A673 (cell line): Measurements from ENCODE around the gene AGRN. TPM values are rescaled to one million over a fixed set of nuclear protein-coding genes. Genes with fewer than 3 reads are reported as not detected.
"Not testable (repeated sequence)": the region's sequence is repeated elsewhere in the genome, so short reads cannot be mapped to it uniquely, and the experiment has no call there.

Experiments
- BruUV-seq: library from RNA; stranded (reverse); fragments of 400-500 nt; replicated peaks from 2 replicates; lab custom pipeline; 2021; lab: Mats Ljungman, UMichigan
- CTCF ChIA-PET: fragments of 300-600 bp; sonication (Branson Sonifier 250); formaldehyde crosslinking; loops from one replicate; lab custom pipeline; 2022; ENCODE audit warnings: antibody characterized with exemption; lab: Charles Lee
- POLR2A ChIA-PET: fragments of 300-600 bp; sonication (Branson Sonifier 250); formaldehyde crosslinking; loops from one replicate; lab custom pipeline; 2022; ENCODE audit warnings: antibody characterized with exemption; ENCODE audit not compliant: low non-redundant PET; lab: Charles Lee
- DNase-seq: peaks from one replicate; pipeline ENCODE4 v3.0.0-alpha.2; 2015; ENCODE audit warnings: low spot score
- H3K27ac ChIP-seq: fragments of 200-600 bp; sonication (generic); 2 replicates; pipeline ENCODE4 v1.5.1; 2016; ENCODE audit warnings: mixed run types, low read depth, mild to moderate bottlenecking, mixed read lengths, antibody characterized with exemption, low read length; ENCODE audit not compliant: poor library complexity, severe bottlenecking
- H3K27me3 ChIP-seq: fragments of 200-600 bp; sonication (generic); replicated peaks from 2 replicates; pipeline ENCODE4 v1.6.1; 2017; ENCODE audit warnings: mixed run types, low read depth, mild to moderate bottlenecking, mixed read lengths, antibody characterized with exemption, low read length; ENCODE audit not compliant: insufficient read depth, poor library complexity
- H3K36me3 ChIP-seq: fragments of 200-600 bp; sonication (generic); 2 replicates; pipeline ENCODE4 v1.6.1; 2016; ENCODE audit warnings: mixed run types, mild to moderate bottlenecking, mixed read lengths, antibody characterized with exemption, low read length; ENCODE audit not compliant: insufficient read depth, poor library complexity, severe bottlenecking
- H3K4me1 ChIP-seq: fragments of 200-600 bp; sonication (generic); 2 replicates; pipeline ENCODE4 v1.6.1; 2017; ENCODE audit warnings: mixed run types, mild to moderate bottlenecking, mixed read lengths, antibody characterized with exemption, low read length; ENCODE audit not compliant: insufficient read depth, poor library complexity, severe bottlenecking
- H3K4me3 ChIP-seq: fragments of 200-600 bp; sonication (generic); 2 replicates; pipeline ENCODE4 v1.5.1; 2016; ENCODE audit warnings: low read depth, mixed run types, mild to moderate bottlenecking, mixed read lengths, low read length; ENCODE audit not compliant: poor library complexity, severe bottlenecking
- H3K9me3 ChIP-seq: fragments of 200-600 bp; sonication (generic); 2 replicates; pipeline ENCODE4 v1.6.1; 2016; ENCODE audit warnings: mixed run types, low read depth, mild to moderate bottlenecking, mixed read lengths, antibody characterized with exemption, low read length; ENCODE audit not compliant: poor library complexity, severe bottlenecking
- EZH2 ChIP-seq: fragments of 200-600 bp; sonication (generic); IDR thresholded peaks from 2 replicates; pipeline ENCODE4 v1.6.1; 2017; ENCODE audit warnings: borderline replicate concordance, low read depth, mild to moderate bottlenecking, mixed read lengths, antibody characterized with exemption, low read length; ENCODE audit not compliant: poor library complexity, severe bottlenecking
- intact Hi-C: fragments of 100-400 bp; cut with micrococcal nuclease; formaldehyde crosslinking; loops from one replicate; pipeline ENCODE4 v1.10.0; 2022; ENCODE audit not compliant: unreplicated experiment
- total RNA-seq: library from RNA; stranded (reverse); gene quantifications from 2 replicates; pipeline ENCODE4 v1.2.3, GENCODE V29; 2021
- TF ChIP-seq, protein P1 (sequence below): fragments of 300-800, 200-600 bp; sonication (generic); conservative IDR thresholded peaks from 2 replicates; pipeline ENCODE4 v1.5.1; 2017; ENCODE audit warnings: low read depth, mild to moderate bottlenecking, antibody characterized with exemption, low read length, moderate library complexity, mixed read lengths

AGRN gene
- total RNA-seq, 1 experiment from 2014 or later, result 151 TPM

DNA sequence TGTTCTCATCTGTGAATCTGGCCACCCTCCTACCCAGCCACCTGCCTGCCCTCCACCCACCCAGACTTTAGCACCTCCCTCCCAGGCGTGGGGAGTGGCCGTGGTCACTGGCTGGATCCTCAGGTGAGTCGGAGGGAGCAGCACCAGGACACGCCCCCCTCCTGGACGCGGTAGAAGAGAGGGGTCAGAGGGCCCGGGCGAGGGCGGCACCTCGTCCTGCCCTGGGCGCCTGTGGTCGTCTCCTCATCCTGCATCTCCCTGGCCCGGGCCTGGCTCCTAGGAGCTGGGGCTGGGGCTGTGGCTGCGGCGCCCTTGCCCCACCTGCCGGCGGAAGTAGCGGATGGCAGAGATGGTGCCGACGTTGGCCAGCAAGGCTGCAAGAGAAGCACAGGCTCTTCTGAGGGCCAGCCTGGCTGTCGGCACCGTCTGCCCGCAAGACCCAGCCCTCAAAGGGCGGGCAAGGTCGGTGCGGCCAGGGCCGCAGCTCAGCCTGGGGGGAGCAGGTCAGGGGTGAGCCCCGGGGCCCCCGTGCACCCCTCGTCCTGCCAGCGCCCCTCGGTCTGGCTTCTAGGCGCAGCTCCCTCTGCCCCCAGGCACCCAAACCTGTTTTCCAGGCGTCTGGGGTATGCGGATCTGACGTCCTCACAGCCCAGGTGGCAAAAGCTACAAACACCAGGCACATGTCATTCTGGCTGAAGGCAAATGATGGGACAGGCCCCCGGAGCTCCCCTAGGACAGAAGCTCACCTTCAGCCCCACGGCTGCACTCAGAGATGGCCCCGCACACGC, 43.8 kb upstream of the AGRN start:
- Histone ChIP-seq H3K27me3 (peaks cover 13% of the 10 kb centered on the region), H3K9me3 (no peaks in the 10 kb centered on the region), H3K27ac (peak overlapping the region; percentile 62), H3K4me1 (peaks cover 8% of the 10 kb centered on the region), H3K4me3 (peak overlapping the region; percentile 48), H3K36me3 (no peaks in the 10 kb centered on the region)
- peak; percentile 90 for DNase-seq
- CTCF ChIA-PET, result interaction anchor here (0.5 to 1.0 kb wide), 2 partner anchors 71 to 266 kb away, joined by 4 read pairs; no protein-coding TSS in a partner anchor
- POLR2A ChIA-PET, result no interaction called here
- BruUV-seq, result no TSS peak
- intact Hi-C loops, result loop anchor here (5.0 kb wide), 1 partner anchor 109 kb away; no protein-coding TSS in a partner anchor
- no peak for TF ChIP-seq EZH2
- TF ChIP-seq, protein P1, sequence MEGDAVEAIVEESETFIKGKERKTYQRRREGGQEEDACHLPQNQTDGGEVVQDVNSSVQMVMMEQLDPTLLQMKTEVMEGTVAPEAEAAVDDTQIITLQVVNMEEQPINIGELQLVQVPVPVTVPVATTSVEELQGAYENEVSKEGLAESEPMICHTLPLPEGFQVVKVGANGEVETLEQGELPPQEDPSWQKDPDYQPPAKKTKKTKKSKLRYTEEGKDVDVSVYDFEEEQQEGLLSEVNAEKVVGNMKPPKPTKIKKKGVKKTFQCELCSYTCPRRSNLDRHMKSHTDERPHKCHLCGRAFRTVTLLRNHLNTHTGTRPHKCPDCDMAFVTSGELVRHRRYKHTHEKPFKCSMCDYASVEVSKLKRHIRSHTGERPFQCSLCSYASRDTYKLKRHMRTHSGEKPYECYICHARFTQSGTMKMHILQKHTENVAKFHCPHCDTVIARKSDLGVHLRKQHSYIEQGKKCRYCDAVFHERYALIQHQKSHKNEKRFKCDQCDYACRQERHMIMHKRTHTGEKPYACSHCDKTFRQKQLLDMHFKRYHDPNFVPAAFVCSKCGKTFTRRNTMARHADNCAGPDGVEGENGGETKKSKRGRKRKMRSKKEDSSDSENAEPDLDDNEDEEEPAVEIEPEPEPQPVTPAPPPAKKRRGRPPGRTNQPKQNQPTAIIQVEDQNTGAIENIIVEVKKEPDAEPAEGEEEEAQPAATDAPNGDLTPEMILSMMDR, result peak; percentile 77

DNA sequence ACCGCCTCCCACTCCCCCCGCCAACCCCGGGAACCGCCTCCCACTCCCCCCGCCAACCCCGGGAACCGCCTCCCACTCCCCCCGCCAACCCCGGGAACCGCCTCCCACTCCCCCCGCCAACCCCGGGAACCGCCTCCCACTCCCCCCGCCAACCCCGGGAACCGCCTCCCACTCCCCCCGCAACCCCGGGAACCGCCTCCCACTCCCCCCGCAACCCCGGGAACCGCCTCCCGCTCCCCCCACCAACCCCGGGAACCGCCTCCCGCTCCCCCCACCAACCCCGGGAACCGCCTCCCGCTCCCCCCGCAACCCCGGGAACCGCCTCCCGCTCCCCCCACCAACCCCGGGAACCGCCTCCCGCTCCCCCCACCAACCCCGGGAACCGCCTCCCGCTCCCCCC, 43.1 kb upstream of the AGRN start:
- H3K9me3 ChIP-seq, POLR2A ChIA-PET, DNase-seq, BruUV-seq, H3K4me1 ChIP-seq, H3K27ac ChIP-seq, H3K4me3 ChIP-seq, H3K27me3 ChIP-seq, H3K36me3 ChIP-seq: not testable (repeated sequence)
- CTCF ChIA-PET, result interaction anchor here (0.5 to 1.0 kb wide), 2 partner anchors 72 to 265 kb away, joined by 4 read pairs; no protein-coding TSS in a partner anchor
- intact Hi-C loops, result loop anchor here (5.0 kb wide), 1 partner anchor 109 kb away; no protein-coding TSS in a partner anchor

GRCh38 chr1:978069-978834, 41.7 kb upstream of the AGRN start:
- Histone ChIP-seq H3K27me3 (no peaks in the 10 kb centered on the region), H3K4me3 (no peak overlapping the region), H3K27ac (no peak overlapping the region), H3K4me1 (peaks cover 8% of the 10 kb centered on the region), H3K36me3 (no peaks in the 10 kb centered on the region), H3K9me3 (no peaks in the 10 kb centered on the region)
- no TSS peak for BruUV-seq
- ChIA-PET POLR2A (no interaction called here), CTCF (no interaction called here)
- no peak for DNase-seq
- TF ChIP-seq EZH2, result no peak
- TF ChIP-seq, protein P1, result no peak
- intact Hi-C loops, result loop anchor here (5.0 kb wide), 1 partner anchor 111 kb away; no protein-coding TSS in a partner anchor
